ENCODE results near the gene SLC22A5.

The SLC22A5 gene

GRCh38 chr5:132429463-132430440, 60.2 kb downstream of the SLC22A5 start:
- no peak for TF ChIP-seq CTCF (IDR thresholded peaks at IDR 0.05)

- TF ChIP-seq CTCF (IDR thresholded peaks at IDR 0.05), result no peak
Measured at GRCh38 chr5:132430746-132431145, 61.2 kb downstream of the SLC22A5 start.

- TF ChIP-seq CTCF (IDR thresholded peaks at IDR 0.05), result no peak
Measured at GRCh38 chr5:132431632-132432031, 62.1 kb downstream of the SLC22A5 start.

- no peak for TF ChIP-seq CTCF (IDR thresholded peaks at IDR 0.05)
Measured at GRCh38 chr5:132433141-132433540, 63.6 kb downstream of the SLC22A5 start.

- TF ChIP-seq CTCF (IDR thresholded peaks at IDR 0.05), result no peak
Measured at GRCh38 chr5:132434416-132435286, 65.1 kb downstream of the SLC22A5 start.

GRCh38 chr5:132435447-132435846, 65.9 kb downstream of the SLC22A5 start:
- no peak for TF ChIP-seq CTCF (IDR thresholded peaks at IDR 0.05)

GRCh38 chr5:132435886-132436285, 66.4 kb downstream of the SLC22A5 start:
- TF ChIP-seq CTCF (IDR thresholded peaks at IDR 0.05), result no peak
